Lower lobe of right lung (tissue), 2 donors: ENCODE results near the gene PLEKHA7. TPM values are rescaled to one million over a fixed set of nuclear protein-coding genes. Genes with fewer than 3 reads are reported as not detected.
A peak's percentile ranks its signal among the peaks of the same experiment; 100 is the strongest.
"Not testable (repeated sequence)": the region's sequence is repeated elsewhere in the genome, so short reads cannot be mapped to it uniquely, and the experiment has no call there.

Experiments used
- ATAC-seq, 2 donors: fragments of 200-7000 bp; cut with Tn5 transposase; one replicate each; pipeline ENCODE4 v1.9.1; 2020 to 2022; ENCODE audit warnings: mild to moderate bottlenecking in 2 of 2, moderate library complexity in 2 of 2
- DNase-seq: peaks from one replicate; pipeline ENCODE4 v3.0.0-alpha.2; 2020
- H3K27ac ChIP-seq: fragments of 200-600 bp; one replicate; pipeline ENCODE4 v1.8.0; 2022
- H3K27me3 ChIP-seq: fragments of 200-600 bp; one replicate; pipeline ENCODE4 v1.8.0; 2022; ENCODE audit warnings: low read depth
- H3K36me3 ChIP-seq: fragments of 200-600 bp; one replicate; pipeline ENCODE4 v1.8.0; 2022; ENCODE audit warnings: mild to moderate bottlenecking
- H3K4me1 ChIP-seq: fragments of 200-600 bp; one replicate; pipeline ENCODE4 v1.8.0; 2022
- H3K4me3 ChIP-seq: fragments of 200-600 bp; one replicate; pipeline ENCODE4 v1.8.0; 2022; ENCODE audit warnings: mild to moderate bottlenecking
- H3K9me3 ChIP-seq: fragments of 200-600 bp; one replicate; pipeline ENCODE4 v1.8.0; 2022
- CTCF ChIP-seq: fragments of 200-600 bp; IDR thresholded peaks from one replicate; pipeline ENCODE4 v1.8.0; 2022; ENCODE audit warnings: antibody characterized with exemption, mild to moderate bottlenecking
- intact Hi-C: fragments of 100-400 bp; cut with DNase I; formaldehyde crosslinking; loops from one replicate; pipeline ENCODE4 v1.11.0; 2022
- total RNA-seq: library from RNA; stranded (reverse); fragmentation: NEBNext Ultra II Directional; extraction: Animal tissue kit (Norgen Biotek cat#: 25700); gene quantifications from one replicate; pipeline ENCODE4 v1.2.1, GENCODE V29; 2021
- donor health status: DM: no; HTN: yes; CAD: no; lungs with severe emphysema.

The PLEKHA7 gene
- total RNA-seq, 1 donor from 2014 or later, result 44.0 TPM

GRCh38 chr11:16964501-16964900, 49.7 kb downstream of the PLEKHA7 start:
- H3K27ac ChIP-seq, result no peak overlapping the region
- intact Hi-C loops, result no loop called here
- no peak overlapping the region for H3K4me3 ChIP-seq
- no peaks in the 10 kb centered on the region for H3K27me3 ChIP-seq
- H3K4me1 ChIP-seq, result peaks cover 6% of the 10 kb centered on the region
- no peaks in the 10 kb centered on the region for H3K9me3 ChIP-seq
- no peaks in the 10 kb centered on the region for H3K36me3 ChIP-seq
- ATAC-seq (no peak), DNase-seq (no peak)
- no peak for TF ChIP-seq CTCF

GRCh38 chr11:16963316-16963876, 50.8 kb downstream of the PLEKHA7 start:
- Histone ChIP-seq H3K27me3 (no peaks in the 10 kb centered on the region), H3K4me3 (no peak overlapping the region), H3K9me3 (no peaks in the 10 kb centered on the region), H3K27ac (no peak overlapping the region), H3K4me1 (no peaks in the 10 kb centered on the region), H3K36me3 (no peaks in the 10 kb centered on the region)
- TF ChIP-seq CTCF, result no peak
- DNase-seq, result no peak
- intact Hi-C loops, result no loop called here
- no peak for ATAC-seq

GRCh38 chr11:16962589-16962988, 51.6 kb downstream of the PLEKHA7 start:
- DNase-seq, intact Hi-C loops, H3K27me3 ChIP-seq, H3K4me3 ChIP-seq, ATAC-seq, H3K36me3 ChIP-seq, H3K27ac ChIP-seq, H3K4me1 ChIP-seq, H3K9me3 ChIP-seq: not testable (repeated sequence)

- no peaks in the 10 kb centered on the region for H3K4me1 ChIP-seq
- ATAC-seq, result no peak
Measured at GRCh38 chr11:16962146-16962545, 52.1 kb downstream of the PLEKHA7 start.

GRCh38 chr11:16960250-16960649, 54.0 kb downstream of the PLEKHA7 start:
- ATAC-seq (peak in 1 of 2 donors; percentile 14), DNase-seq (no peak)
- intact Hi-C loops, result no loop called here
- no peak for TF ChIP-seq CTCF
- Histone ChIP-seq H3K36me3 (no peaks in the 10 kb centered on the region), H3K27me3 (no peaks in the 10 kb centered on the region), H3K4me3 (no peak overlapping the region), H3K4me1 (no peaks in the 10 kb centered on the region), H3K27ac (no peak overlapping the region), H3K9me3 (no peaks in the 10 kb centered on the region)

More at GRCh38 chr11:16962146-16962545, 52.1 kb downstream of the PLEKHA7 start:
- TF ChIP-seq CTCF, result no peak
- intact Hi-C loops, result no loop called here
- no peak overlapping the region for H3K27ac ChIP-seq
- no peak overlapping the region for H3K4me3 ChIP-seq
- no peaks in the 10 kb centered on the region for H3K36me3 ChIP-seq
- DNase-seq, result no peak
- no peaks in the 10 kb centered on the region for H3K9me3 ChIP-seq
- no peaks in the 10 kb centered on the region for H3K27me3 ChIP-seq

GRCh38 chr11:16959602-16960001, 54.6 kb downstream of the PLEKHA7 start:
- Histone ChIP-seq H3K4me1 (no peaks in the 10 kb centered on the region), H3K9me3 (no peaks in the 10 kb centered on the region), H3K27ac (no peak overlapping the region), H3K4me3 (no peak overlapping the region), H3K36me3 (no peaks in the 10 kb centered on the region), H3K27me3 (no peaks in the 10 kb centered on the region)
- no peak for TF ChIP-seq CTCF
- ATAC-seq (no peak), DNase-seq (no peak)
- intact Hi-C loops, result no loop called here
